ENCODE measurements around the gene SDHAF1.
"Not testable (repeated sequence)": the region's sequence is repeated elsewhere in the genome, so short reads cannot be mapped to it uniquely, and the experiment has no call there.

SDHAF1 gene

GRCh38 chr19:36025541-36025940, 30.6 kb downstream of the SDHAF1 start:
- DNase-seq, result no peak

GRCh38 chr19:36026091-36026876, 31.3 kb downstream of the SDHAF1 start:
- DNase-seq, result no peak

- no peak for DNase-seq
Observed at GRCh38 chr19:36027696-36028095, 32.7 kb downstream of the SDHAF1 start.

- DNase-seq, result no peak
Observed at GRCh38 chr19:36028313-36029041, 33.5 kb downstream of the SDHAF1 start.

- DNase-seq, result no peak
Observed at GRCh38 chr19:36030264-36031148, 35.5 kb downstream of the SDHAF1 start.

- no peak for DNase-seq
Observed at GRCh38 chr19:36031308-36031707, 36.3 kb downstream of the SDHAF1 start.

- DNase-seq, result peak; percentile 35
Observed at GRCh38 chr19:36032251-36033104, 37.5 kb downstream of the SDHAF1 start, which contains the start of gene CLIP3. CLIP3 (minus strand) TSS chr19:36032873; CDS start chr19:36032357, 516 bp downstream.

- no peak for DNase-seq
Observed at GRCh38 chr19:36040495-36040894, 45.5 kb downstream of the SDHAF1 start.

GRCh38 chr19:36041092-36041491, 46.1 kb downstream of the SDHAF1 start:
- not testable (repeated sequence) for DNase-seq

GRCh38 chr19:36041831-36042230, 46.8 kb downstream of the SDHAF1 start:
- no peak for DNase-seq

GRCh38 chr19:36043952-36044351, 49.0 kb downstream of the SDHAF1 start:
- no peak for DNase-seq
